Endothelial cell of umbilical vein (primary cell): ENCODE data around the gene SPARC. TPM values are rescaled to one million over a fixed set of nuclear protein-coding genes. Genes with fewer than 3 reads are reported as not detected.
"Not testable (repeated sequence)": the region's sequence is repeated elsewhere in the genome, so short reads cannot be mapped to it uniquely, and the experiment has no call there.

ENCODE experiments used
- BruUV-seq: library from RNA; stranded (reverse); fragments of 400-500 nt; replicated peaks from 2 replicates; lab custom pipeline; 2021; lab: Mats Ljungman, UMichigan
- CTCF ChIA-PET: fragments of 300-600, 350-600 bp; sonication (Branson Sonifier 250); formaldehyde crosslinking; loops from one replicate; lab custom pipeline; 2021; ENCODE audit warnings: antibody characterized with exemption, inconsistent platforms; lab: Charles Lee
- POLR2A ChIA-PET: fragments of 300-600, 350-600 bp; sonication (Branson Sonifier 250); formaldehyde crosslinking; loops from one replicate; lab custom pipeline; 2021; ENCODE audit warnings: antibody characterized with exemption, inconsistent platforms; lab: Charles Lee
- DNase-seq: peaks from one replicate; pipeline ENCODE4 v3.0.0-alpha.2; 2011; ENCODE audit warnings: low read depth, low spot score
- FAIRE-seq: peaks from 2 replicates; lab custom pipeline; 2011; peaks lifted over from hg19 to GRCh38; lab: Jason Lieb, UNC
- H2AFZ ChIP-seq: 2 replicates; pipeline ENCODE4 v1.6.0; 2012; ENCODE audit warnings: low read depth, low read length, control low read depth, inconsistent platforms
- H3K27ac ChIP-seq: 2 replicates; pipeline ENCODE4 v1.5.1; 2011; ENCODE audit warnings: low read depth, mild to moderate bottlenecking, control low read depth, low read length, moderate library complexity; ENCODE audit not compliant: insufficient read depth
- H3K27me3 ChIP-seq, 2 experiments: 2 replicates each; pipeline versions ENCODE4 v1.6.0 to v1.6.1; 2011; ENCODE audit warnings: low read length in 2 of 2, mixed read lengths in 1 of 2; ENCODE audit not compliant: control insufficient read depth in 2 of 2, insufficient read depth in 2 of 2
- H3K36me3 ChIP-seq, 2 experiments: 2 replicates in 1 of 2; 3 replicates in 1 of 2; pipeline ENCODE4 v1.5.1; 2011; ENCODE audit warnings: low read length in 2 of 2, mild to moderate bottlenecking in 1 of 2, moderate library complexity in 1 of 2; ENCODE audit not compliant: control insufficient read depth in 2 of 2, insufficient read depth in 2 of 2; ENCODE audit errors: extremely low read depth in 1 of 2
- H3K4me1 ChIP-seq: 3 replicates; pipeline ENCODE4 v1.5.1; 2011; ENCODE audit warnings: mild to moderate bottlenecking, low read length; ENCODE audit not compliant: control insufficient read depth, insufficient read depth; ENCODE audit errors: extremely low read depth
- H3K4me2 ChIP-seq: 2 replicates; pipeline ENCODE4 v1.6.1; 2011; ENCODE audit warnings: low read length, control low read depth, mixed read lengths; ENCODE audit not compliant: insufficient read depth
- H3K4me3 ChIP-seq, 3 experiments: fragments of 200-600 bp in 1 of 3; sonication (generic), shearing (Covaris generic) in 1 of 3; replicated peaks in 1 of 3; 2 replicates each; pipeline ENCODE4 v1.5.1; 2011 to 2016; ENCODE audit warnings: control low read depth in 3 of 3, low read length in 3 of 3, mild to moderate bottlenecking in 2 of 3, inconsistent platforms in 1 of 3, low read depth in 1 of 3, moderate library complexity in 1 of 3; ENCODE audit not compliant: insufficient read depth in 1 of 3
- H3K79me2 ChIP-seq: 2 replicates; pipeline ENCODE4 v1.6.0; 2012; ENCODE audit warnings: low read length, inconsistent platforms; ENCODE audit not compliant: control insufficient read depth, insufficient read depth
- H3K9ac ChIP-seq: replicated peaks from 2 replicates; pipeline ENCODE3; 2011; ENCODE audit warnings: low read length, control low read depth; ENCODE audit not compliant: insufficient read depth; ENCODE audit errors: extremely low read depth
- H3K9me1 ChIP-seq: replicated peaks from 3 replicates; pipeline ENCODE4 v1.6.0; 2011; ENCODE audit warnings: mild to moderate bottlenecking, low read length; ENCODE audit not compliant: control insufficient read depth, insufficient read depth; ENCODE audit errors: extremely low read depth
- H3K9me3 ChIP-seq: replicated peaks from 2 replicates; pipeline ENCODE4 v1.5.1; 2012; ENCODE audit warnings: low read length, inconsistent platforms; ENCODE audit not compliant: control insufficient read depth, insufficient read depth
- H4K20me1 ChIP-seq: replicated peaks from 2 replicates; pipeline ENCODE3; 2011; ENCODE audit warnings: mild to moderate bottlenecking, low read length; ENCODE audit not compliant: control insufficient read depth, insufficient read depth; ENCODE audit errors: extremely low read depth
- CTCF ChIP-seq, 2 donors: IDR thresholded peaks; 1 replicate in 1 of 2; 2 replicates in 1 of 2; pipeline ENCODE4 v1.5.1; 2011; ENCODE audit warnings: low read length in 2 of 2, mild to moderate bottlenecking in 2 of 2, moderate library complexity in 2 of 2, control low read depth in 1 of 2, inconsistent platforms in 1 of 2, low read depth in 1 of 2; ENCODE audit not compliant: insufficient read depth in 1 of 2; ENCODE audit errors: extremely low read depth in 1 of 2
- EZH2 ChIP-seq: IDR thresholded peaks from 2 replicates; pipeline ENCODE4 v1.6.1; 2012; ENCODE audit warnings: borderline replicate concordance, low read depth, mild to moderate bottlenecking, moderate library complexity, low read length, inconsistent platforms; ENCODE audit not compliant: severe bottlenecking
- FOS ChIP-seq: IDR thresholded peaks from 2 replicates; pipeline ENCODE4 v1.6.1; 2011; ENCODE audit warnings: mild to moderate bottlenecking, low read length, moderate library complexity, borderline replicate concordance; ENCODE audit not compliant: insufficient read depth
- GATA2 ChIP-seq: IDR thresholded peaks from 2 replicates; pipeline ENCODE4 v1.7.0; 2011; ENCODE audit warnings: low read depth, mild to moderate bottlenecking, moderate library complexity, mixed read lengths, low read length; ENCODE audit not compliant: insufficient read length, insufficient read depth
- JUN ChIP-seq: IDR thresholded peaks from 2 replicates; pipeline ENCODE4 v1.6.1; 2011; ENCODE audit warnings: borderline replicate concordance, low read depth; ENCODE audit not compliant: insufficient read length, insufficient read depth
- MYC ChIP-seq: IDR thresholded peaks from one replicate; pipeline ENCODE4 v1.6.1; 2011; ENCODE audit warnings: mild to moderate bottlenecking, low read depth, low read length
- POLR2A ChIP-seq: IDR thresholded peaks from 2 replicates; pipeline ENCODE4 v1.6.1; 2012; ENCODE audit warnings: low read depth, mild to moderate bottlenecking, control low read depth, low read length
- POLR2AphosphoS5 ChIP-seq: IDR thresholded peaks from 2 replicates; pipeline ENCODE4 v1.6.1; 2012; ENCODE audit warnings: low read depth, mild to moderate bottlenecking, control low read depth, low read length, moderate library complexity; ENCODE audit not compliant: insufficient read depth
- dilution Hi-C: fragments of 300-500 bp; cut with MboI; formaldehyde crosslinking; loops from one replicate; pipeline ENCODE4 v1.15.0; 2019; ENCODE audit warnings: low sequenced_read_pairs; ENCODE audit not compliant: extremely low pct_ligation_motif_present
- intact Hi-C: fragments of 100-400 bp; cut with micrococcal nuclease; formaldehyde crosslinking; loops from one replicate; pipeline ENCODE4 v1.10.0; 2022
- polyA plus RNA-seq, 4 experiments: library from polyadenylated mRNA; depleted of rRNA in 3 of 4; stranded (reverse) in 3 of 4; unstranded in 1 of 4; fragments of >200 nt; gene quantifications; 2 replicates each; pipeline versions ENCODE4 v1.2.1 to v1.2.3, GENCODE V29; 2011 to 2012; ENCODE audit warnings: missing spikeins in 1 of 4
- total RNA-seq: library from RNA; stranded (reverse); gene quantifications from 2 replicates; pipeline ENCODE4 v1.2.3, GENCODE V29; 2021
- TF ChIP-seq, protein P1 (sequence below): IDR thresholded peaks from 2 replicates; pipeline ENCODE4 v1.6.1; 2011; ENCODE audit not compliant: insufficient read depth, insufficient read length

The SPARC gene
- total and polyA plus RNA-seq, 2 donors (not counting 3 experiments of a cell fraction or from before 2014, with no cell fraction given), result 2,962 to 3,114 TPM

DNA sequence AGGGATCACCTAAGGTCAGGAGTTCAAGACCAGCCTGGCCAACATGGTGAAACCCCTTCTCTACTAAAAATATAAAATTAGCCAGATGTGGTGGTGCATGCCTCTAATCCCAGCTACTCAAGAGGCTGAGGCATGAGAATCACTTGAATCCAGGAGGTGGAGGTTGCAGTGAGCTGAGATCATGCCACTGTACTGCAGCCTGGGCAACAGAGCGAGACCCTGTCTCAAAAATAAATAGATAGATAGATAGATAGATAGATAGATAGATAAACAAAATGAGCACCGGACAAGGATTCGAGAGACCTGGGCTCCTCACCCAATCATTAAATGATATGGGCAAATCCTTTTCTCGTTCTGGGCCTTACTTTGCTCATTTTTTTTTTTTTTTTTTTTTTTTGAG, 11.4 kb upstream of the SPARC start:
- H3K36me3 ChIP-seq, H4K20me1 ChIP-seq, H3K9me1 ChIP-seq, H3K4me2 ChIP-seq, intact Hi-C loops, H3K79me2 ChIP-seq, H3K27me3 ChIP-seq, H3K9me3 ChIP-seq, H3K9ac ChIP-seq, H3K4me3 ChIP-seq, dilution Hi-C loops, DNase-seq, FAIRE-seq, H3K27ac ChIP-seq, H2AFZ ChIP-seq, BruUV-seq: not testable (repeated sequence)
- ChIA-PET POLR2A (interaction anchor here (1.2 to 6.3 kb wide), 2 partner anchors 11 to 20 kb away, joined by 3 to 76 read pairs; partner anchors contain the start of gene SPARC), CTCF (interaction anchor here (1.3 to 2.4 kb wide), 7 partner anchors 11 to 46 kb away, joined by 3 to 21 read pairs (median 12); partner anchors contain the start of gene SPARC)
- peaks cover 12% of the 10 kb centered on the region for H3K4me1 ChIP-seq

DNA sequence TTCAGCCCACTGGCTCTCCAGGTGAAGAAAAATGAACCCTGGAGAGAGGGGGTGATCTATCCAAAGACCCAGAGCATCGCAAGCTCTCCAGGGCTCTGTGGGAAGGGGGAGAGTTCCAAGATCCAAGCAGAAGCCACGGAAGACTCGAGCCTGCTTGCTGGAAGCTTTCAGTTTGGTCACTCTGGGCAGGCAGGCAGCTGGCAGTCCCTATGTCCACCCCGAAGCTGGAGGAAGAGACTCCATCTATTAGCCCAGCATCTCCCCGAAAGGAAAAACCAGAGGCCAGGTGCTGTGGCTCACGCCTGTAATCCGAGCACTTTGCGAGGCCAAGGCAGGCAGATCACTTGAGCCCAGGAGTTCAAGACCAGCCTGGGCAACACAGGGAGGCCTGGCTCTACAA, 10.7 kb upstream of the SPARC start:
- Histone ChIP-seq H3K4me3 (no peak overlapping the region), H3K27ac (no peak overlapping the region), H2AFZ (no peak overlapping the region), H3K9me3 (no peaks in the 10 kb centered on the region), H3K9ac (no peak overlapping the region), H3K36me3 (no peaks in the 10 kb centered on the region), H3K79me2 (no peaks in the 10 kb centered on the region), H3K4me1 (peaks cover 12% of the 10 kb centered on the region), H4K20me1 (no peaks in the 10 kb centered on the region), H3K9me1 (no peaks in the 10 kb centered on the region), H3K27me3 (no peaks in the 10 kb centered on the region), H3K4me2 (no peak overlapping the region)
- dilution Hi-C loops (no loop called here), intact Hi-C loops (no loop called here)
- BruUV-seq, result no TSS peak
- no peak for FAIRE-seq
- ChIA-PET POLR2A (interaction anchor here (1.8 to 6.3 kb wide), 2 partner anchors 10 to 13 kb away, joined by 4 to 76 read pairs; partner anchors contain the start of gene SPARC), CTCF (interaction anchor here (1.1 to 1.5 kb wide), 2 partner anchors 42 to 45 kb away, joined by 3 to 5 read pairs; no protein-coding TSS in a partner anchor)
- DNase-seq, result no peak
- TF ChIP-seq POLR2A (no peak), MYC (no peak), EZH2 (no peak), GATA2 (no peak), JUN (no peak), POLR2AphosphoS5 (no peak), CTCF (IDR thresholded peaks at IDR 0.05; ENCODE audit: extremely low read depth in 1 of 2, insufficient read depth in 1 of 2, low read depth in 1 of 2, low read length in 2 of 2) (no peak), FOS (no peak)
- TF ChIP-seq, protein P1, sequence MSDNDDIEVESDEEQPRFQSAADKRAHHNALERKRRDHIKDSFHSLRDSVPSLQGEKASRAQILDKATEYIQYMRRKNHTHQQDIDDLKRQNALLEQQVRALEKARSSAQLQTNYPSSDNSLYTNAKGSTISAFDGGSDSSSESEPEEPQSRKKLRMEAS, result no peak
